Measurements from ENCODE around the gene ZNF138. TPM values are rescaled to one million over a fixed set of nuclear protein-coding genes. Genes with fewer than 3 reads are reported as not detected.

ZNF138 gene
- total RNA-seq, 1 experiment from 2014 or later: 12.5 TPM

- H3K36me3 Mint-ChIP-seq (ENCODE audit: insufficient read depth, unreplicated experiment): no peaks in the 10 kb centered on the region
- no peak overlapping the region for H3K27ac Mint-ChIP-seq (ENCODE audit: unreplicated experiment)
- DNase-seq: peak in 1 of 2 experiments; percentile 7
- CTCF ChIA-PET: no interaction called here
- POLR2A ChIA-PET: no interaction called here
- H3K9me3 ChIP-seq: peaks cover 8% of the 10 kb centered on the region; the same call in 1 of the 2 replicates
- H3K4me1 Mint-ChIP-seq (ENCODE audit: low read depth, unreplicated experiment): no peaks in the 10 kb centered on the region
- no peak overlapping the region for H3K4me3 Mint-ChIP-seq (ENCODE audit: unreplicated experiment)
- H3K4me1 ChIP-seq: no peaks in the 10 kb centered on the region
- peaks cover 20% of the 10 kb centered on the region for H3K9me3 Mint-ChIP-seq (ENCODE audit: unreplicated experiment)
- no peaks in the 10 kb centered on the region for H3K36me3 ChIP-seq (ENCODE audit: control insufficient read depth, insufficient read depth, low read length)
- H3K27me3 Mint-ChIP-seq (ENCODE audit: insufficient read depth, unreplicated experiment): no peaks in the 10 kb centered on the region
- no TSS peak for BruUV-seq (replicated peaks)
- TF ChIP-seq, protein P1, sequence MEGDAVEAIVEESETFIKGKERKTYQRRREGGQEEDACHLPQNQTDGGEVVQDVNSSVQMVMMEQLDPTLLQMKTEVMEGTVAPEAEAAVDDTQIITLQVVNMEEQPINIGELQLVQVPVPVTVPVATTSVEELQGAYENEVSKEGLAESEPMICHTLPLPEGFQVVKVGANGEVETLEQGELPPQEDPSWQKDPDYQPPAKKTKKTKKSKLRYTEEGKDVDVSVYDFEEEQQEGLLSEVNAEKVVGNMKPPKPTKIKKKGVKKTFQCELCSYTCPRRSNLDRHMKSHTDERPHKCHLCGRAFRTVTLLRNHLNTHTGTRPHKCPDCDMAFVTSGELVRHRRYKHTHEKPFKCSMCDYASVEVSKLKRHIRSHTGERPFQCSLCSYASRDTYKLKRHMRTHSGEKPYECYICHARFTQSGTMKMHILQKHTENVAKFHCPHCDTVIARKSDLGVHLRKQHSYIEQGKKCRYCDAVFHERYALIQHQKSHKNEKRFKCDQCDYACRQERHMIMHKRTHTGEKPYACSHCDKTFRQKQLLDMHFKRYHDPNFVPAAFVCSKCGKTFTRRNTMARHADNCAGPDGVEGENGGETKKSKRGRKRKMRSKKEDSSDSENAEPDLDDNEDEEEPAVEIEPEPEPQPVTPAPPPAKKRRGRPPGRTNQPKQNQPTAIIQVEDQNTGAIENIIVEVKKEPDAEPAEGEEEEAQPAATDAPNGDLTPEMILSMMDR (IDR thresholded peaks at IDR 0.05; ENCODE audit: insufficient read depth in 1 of 2, low read depth in 1 of 2, low read length in 1 of 2, severe bottlenecking in 1 of 2, unreplicated experiment in 1 of 2): no peak
- intact Hi-C loops (cut with micrococcal nuclease; ENCODE audit: unreplicated experiment): no loop called here
- H3K27me3 ChIP-seq (replicated peaks; ENCODE audit: control insufficient read depth, insufficient read depth, low read length): no peaks in the 10 kb centered on the region
- H3K4me3 ChIP-seq (ENCODE audit: low read depth, low read length): no peak overlapping the region
These were observed 74.3 kb downstream of the ZNF138 start for GRCh38 chr7:64868499-64868898.

DNA sequence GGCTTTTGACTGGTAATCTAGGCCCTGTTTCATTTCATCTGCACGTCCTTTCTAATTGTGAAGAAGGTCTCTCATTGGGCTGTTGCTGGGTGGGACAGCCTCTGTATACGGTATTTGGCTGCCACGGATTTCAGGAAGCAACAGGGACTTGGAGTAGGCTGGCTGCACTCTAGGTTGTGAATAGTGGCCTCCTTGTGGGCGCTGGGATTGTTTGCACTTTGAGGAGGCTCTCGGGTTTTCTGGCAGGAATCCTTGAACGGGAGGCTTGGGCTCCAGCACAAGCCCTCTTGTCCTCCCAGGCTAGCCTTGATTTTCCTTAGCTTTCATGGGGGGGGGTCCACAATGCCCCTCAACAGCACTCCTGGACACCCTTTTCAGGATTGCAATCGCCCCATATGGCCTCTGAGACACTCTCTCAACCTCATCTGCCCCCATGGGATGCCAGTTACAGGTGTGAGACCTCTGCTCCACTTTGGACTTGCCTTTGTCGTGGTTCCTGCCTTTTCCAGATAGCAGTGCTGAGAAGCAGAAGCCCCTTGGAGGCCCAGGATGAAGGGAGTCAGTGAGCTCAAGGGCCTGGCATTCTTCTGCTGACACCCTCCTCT is 75.0 kb downstream of the ZNF138 start:
- Histone ChIP-seq H3K4me1 (no peaks in the 10 kb centered on the region), H3K27me3 (replicated peaks; ENCODE audit: control insufficient read depth, insufficient read depth, low read length) (no peaks in the 10 kb centered on the region), H3K4me3 (ENCODE audit: low read depth, low read length) (no peak overlapping the region), H3K36me3 (ENCODE audit: control insufficient read depth, insufficient read depth, low read length) (no peaks in the 10 kb centered on the region), H3K9me3 (peaks cover 8% of the 10 kb centered on the region; the same call in 1 of the 2 replicates)
- H3K4me1 Mint-ChIP-seq (ENCODE audit: low read depth, unreplicated experiment): no peaks in the 10 kb centered on the region
- BruUV-seq (replicated peaks): no TSS peak
- DNase-seq: peak in 1 of 2 experiments; percentile 17
- CTCF ChIA-PET: no interaction called here
- TF ChIP-seq, protein P1 (IDR thresholded peaks at IDR 0.05; ENCODE audit: insufficient read depth in 1 of 2, low read depth in 1 of 2, low read length in 1 of 2, severe bottlenecking in 1 of 2, unreplicated experiment in 1 of 2): no peak
- no peak overlapping the region for H3K4me3 Mint-ChIP-seq (ENCODE audit: unreplicated experiment)
- H3K27ac Mint-ChIP-seq (ENCODE audit: unreplicated experiment): no peak overlapping the region
- H3K9me3 Mint-ChIP-seq (ENCODE audit: unreplicated experiment): peaks cover 22% of the 10 kb centered on the region
- POLR2A ChIA-PET: no interaction called here
- intact Hi-C loops (cut with micrococcal nuclease; ENCODE audit: unreplicated experiment): no loop called here
- H3K36me3 Mint-ChIP-seq (ENCODE audit: insufficient read depth, unreplicated experiment): no peaks in the 10 kb centered on the region
- H3K27me3 Mint-ChIP-seq (ENCODE audit: insufficient read depth, unreplicated experiment): peaks cover 3% of the 10 kb centered on the region

- H3K27me3 Mint-ChIP-seq (ENCODE audit: insufficient read depth, unreplicated experiment): peaks cover 3% of the 10 kb centered on the region
- peaks cover 8% of the 10 kb centered on the region; the same call in 1 of the 2 replicates for H3K9me3 ChIP-seq
- POLR2A ChIA-PET: no interaction called here
- CTCF ChIA-PET: no interaction called here
- H3K36me3 Mint-ChIP-seq (ENCODE audit: insufficient read depth, unreplicated experiment): no peaks in the 10 kb centered on the region
- no peaks in the 10 kb centered on the region for H3K27me3 ChIP-seq (replicated peaks; ENCODE audit: control insufficient read depth, insufficient read depth, low read length)
- H3K4me1 ChIP-seq: no peaks in the 10 kb centered on the region
- peak in 1 of 2 experiments; percentile 14 for DNase-seq
- H3K36me3 ChIP-seq (ENCODE audit: control insufficient read depth, insufficient read depth, low read length): no peaks in the 10 kb centered on the region
- H3K4me1 Mint-ChIP-seq (ENCODE audit: low read depth, unreplicated experiment): no peaks in the 10 kb centered on the region
- no peak overlapping the region for H3K4me3 ChIP-seq (ENCODE audit: low read depth, low read length)
- intact Hi-C loops (cut with micrococcal nuclease; ENCODE audit: unreplicated experiment): no loop called here
- TF ChIP-seq, protein P1 (IDR thresholded peaks at IDR 0.05; ENCODE audit: insufficient read depth in 1 of 2, low read depth in 1 of 2, low read length in 1 of 2, severe bottlenecking in 1 of 2, unreplicated experiment in 1 of 2): no peak
- no peak overlapping the region for H3K4me3 Mint-ChIP-seq (ENCODE audit: unreplicated experiment)
- no peak overlapping the region for H3K27ac Mint-ChIP-seq (ENCODE audit: unreplicated experiment)
- BruUV-seq (replicated peaks): no TSS peak
- peaks cover 18% of the 10 kb centered on the region for H3K9me3 Mint-ChIP-seq (ENCODE audit: unreplicated experiment)
These were observed 75.8 kb downstream of the ZNF138 start for GRCh38 chr7:64869912-64870562.
